Measurements from ENCODE around the gene CLEC19A.

DNA sequence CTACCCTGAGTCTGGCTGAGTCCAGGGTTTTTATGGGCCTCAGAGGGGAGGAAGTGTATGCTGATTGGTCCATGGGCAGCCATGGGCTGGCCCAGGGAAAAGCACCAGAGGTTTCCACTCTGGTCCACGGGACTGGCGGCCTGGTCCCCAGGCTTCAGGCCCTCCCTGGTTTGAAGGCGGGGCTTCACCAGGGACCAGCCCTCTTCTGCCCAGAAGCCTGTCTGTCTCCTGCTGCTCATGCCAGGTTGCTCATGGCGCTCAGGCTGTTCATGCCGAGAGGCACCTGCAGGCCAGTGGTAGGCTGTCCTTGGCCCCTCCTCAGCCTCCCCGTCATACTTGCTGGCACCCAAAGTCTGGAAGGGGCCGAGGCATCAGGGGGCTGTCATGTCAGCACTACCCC is 45.0 kb upstream of the CLEC19A start:
- TF ChIP-seq, protein P1, sequence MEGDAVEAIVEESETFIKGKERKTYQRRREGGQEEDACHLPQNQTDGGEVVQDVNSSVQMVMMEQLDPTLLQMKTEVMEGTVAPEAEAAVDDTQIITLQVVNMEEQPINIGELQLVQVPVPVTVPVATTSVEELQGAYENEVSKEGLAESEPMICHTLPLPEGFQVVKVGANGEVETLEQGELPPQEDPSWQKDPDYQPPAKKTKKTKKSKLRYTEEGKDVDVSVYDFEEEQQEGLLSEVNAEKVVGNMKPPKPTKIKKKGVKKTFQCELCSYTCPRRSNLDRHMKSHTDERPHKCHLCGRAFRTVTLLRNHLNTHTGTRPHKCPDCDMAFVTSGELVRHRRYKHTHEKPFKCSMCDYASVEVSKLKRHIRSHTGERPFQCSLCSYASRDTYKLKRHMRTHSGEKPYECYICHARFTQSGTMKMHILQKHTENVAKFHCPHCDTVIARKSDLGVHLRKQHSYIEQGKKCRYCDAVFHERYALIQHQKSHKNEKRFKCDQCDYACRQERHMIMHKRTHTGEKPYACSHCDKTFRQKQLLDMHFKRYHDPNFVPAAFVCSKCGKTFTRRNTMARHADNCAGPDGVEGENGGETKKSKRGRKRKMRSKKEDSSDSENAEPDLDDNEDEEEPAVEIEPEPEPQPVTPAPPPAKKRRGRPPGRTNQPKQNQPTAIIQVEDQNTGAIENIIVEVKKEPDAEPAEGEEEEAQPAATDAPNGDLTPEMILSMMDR (conservative IDR thresholded peaks at IDR 0.05; ENCODE audit: low read depth, low read length), result no peak
- no peak for TF ChIP-seq EZH2 (IDR thresholded peaks at IDR 0.05; ENCODE audit: borderline replicate concordance, low read depth, low read length, poor library complexity, severe bottlenecking)
